Measurements from ENCODE around the gene SDK1. TPM values are rescaled to one million over a fixed set of nuclear protein-coding genes. Genes with fewer than 3 reads are reported as not detected.

The SDK1 gene
- total RNA-seq, 1 donor from 2014 or later: 225 TPM

- Mint-ChIP-seq H3K27me3 (ENCODE audit: unreplicated experiment) (peaks cover 5% of the 10 kb centered on the region), H3K36me3 (ENCODE audit: unreplicated experiment) (peaks cover 17% of the 10 kb centered on the region), H3K4me3 (ENCODE audit: unreplicated experiment) (no peak overlapping the region), H3K9me3 (ENCODE audit: unreplicated experiment) (peaks cover 5% of the 10 kb centered on the region), H3K4me1 (ENCODE audit: low read depth, unreplicated experiment) (peaks cover 1% of the 10 kb centered on the region), H3K27ac (ENCODE audit: unreplicated experiment) (peak overlapping the region; percentile 80)
- TF ChIP-seq CTCF (IDR thresholded peaks at IDR 0.05; ENCODE audit: partially characterized antibody, unreplicated experiment): no peak
- no peak for DNase-seq
These were observed 429.2 kb downstream of the SDK1 start for GRCh38 chr7:3730276-3730675.

GRCh38 chr7:3732395-3733005 is 431.4 kb downstream of the SDK1 start:
- DNase-seq: no peak
- TF ChIP-seq CTCF (IDR thresholded peaks at IDR 0.05; ENCODE audit: partially characterized antibody, unreplicated experiment): no peak
- Mint-ChIP-seq H3K4me3 (ENCODE audit: unreplicated experiment) (no peak overlapping the region), H3K9me3 (ENCODE audit: unreplicated experiment) (peaks cover 5% of the 10 kb centered on the region), H3K27ac (ENCODE audit: unreplicated experiment) (no peak overlapping the region), H3K4me1 (ENCODE audit: low read depth, unreplicated experiment) (peaks cover 1% of the 10 kb centered on the region), H3K27me3 (ENCODE audit: unreplicated experiment) (peaks cover 5% of the 10 kb centered on the region), H3K36me3 (ENCODE audit: unreplicated experiment) (peaks cover 13% of the 10 kb centered on the region)

GRCh38 chr7:3733541-3734140 is 432.6 kb downstream of the SDK1 start:
- peaks cover 1% of the 10 kb centered on the region for H3K4me1 Mint-ChIP-seq (ENCODE audit: low read depth, unreplicated experiment)

GRCh38 chr7:3738964-3739363 is 437.9 kb downstream of the SDK1 start:
- H3K4me3 Mint-ChIP-seq (ENCODE audit: unreplicated experiment): no peak overlapping the region
- no peak overlapping the region for H3K27ac Mint-ChIP-seq (ENCODE audit: unreplicated experiment)
- peaks cover 5% of the 10 kb centered on the region for H3K4me1 Mint-ChIP-seq (ENCODE audit: low read depth, unreplicated experiment)
- H3K36me3 Mint-ChIP-seq (ENCODE audit: unreplicated experiment): peaks cover 22% of the 10 kb centered on the region
- peaks cover 10% of the 10 kb centered on the region for H3K9me3 Mint-ChIP-seq (ENCODE audit: unreplicated experiment)
- H3K27me3 Mint-ChIP-seq (ENCODE audit: unreplicated experiment): peaks cover 4% of the 10 kb centered on the region
- DNase-seq: no peak
- TF ChIP-seq CTCF (IDR thresholded peaks at IDR 0.05; ENCODE audit: partially characterized antibody, unreplicated experiment): no peak

More at GRCh38 chr7:3733541-3734140, 432.6 kb downstream of the SDK1 start:
- TF ChIP-seq CTCF (IDR thresholded peaks at IDR 0.05; ENCODE audit: partially characterized antibody, unreplicated experiment): no peak
- DNase-seq: no peak
- Mint-ChIP-seq H3K27me3 (ENCODE audit: unreplicated experiment) (peaks cover 5% of the 10 kb centered on the region), H3K9me3 (ENCODE audit: unreplicated experiment) (peaks cover 11% of the 10 kb centered on the region), H3K36me3 (ENCODE audit: unreplicated experiment) (peaks cover 20% of the 10 kb centered on the region), H3K4me3 (ENCODE audit: unreplicated experiment) (no peak overlapping the region), H3K27ac (ENCODE audit: unreplicated experiment) (no peak overlapping the region)

- H3K27me3 Mint-ChIP-seq (ENCODE audit: unreplicated experiment): peaks cover 4% of the 10 kb centered on the region
- H3K27ac Mint-ChIP-seq (ENCODE audit: unreplicated experiment): no peak overlapping the region
- peaks cover 4% of the 10 kb centered on the region for H3K4me1 Mint-ChIP-seq (ENCODE audit: low read depth, unreplicated experiment)
- peak overlapping the region; percentile 30 for H3K4me3 Mint-ChIP-seq (ENCODE audit: unreplicated experiment)
- no peak for DNase-seq
- H3K36me3 Mint-ChIP-seq (ENCODE audit: unreplicated experiment): peaks cover 24% of the 10 kb centered on the region
- no peak for TF ChIP-seq CTCF (IDR thresholded peaks at IDR 0.05; ENCODE audit: partially characterized antibody, unreplicated experiment)
- peaks cover 10% of the 10 kb centered on the region for H3K9me3 Mint-ChIP-seq (ENCODE audit: unreplicated experiment)
These were observed 438.9 kb downstream of the SDK1 start for GRCh38 chr7:3739983-3740382.
